ENCODE measurements around the gene PRDX2. TPM values are rescaled to one million over a fixed set of nuclear protein-coding genes. Genes with fewer than 3 reads are reported as not detected.

Gene PRDX2
- polyA plus RNA-seq, 1 of the 3 experiments (the other 2 are of a cell fraction), result 341 TPM

DNA sequence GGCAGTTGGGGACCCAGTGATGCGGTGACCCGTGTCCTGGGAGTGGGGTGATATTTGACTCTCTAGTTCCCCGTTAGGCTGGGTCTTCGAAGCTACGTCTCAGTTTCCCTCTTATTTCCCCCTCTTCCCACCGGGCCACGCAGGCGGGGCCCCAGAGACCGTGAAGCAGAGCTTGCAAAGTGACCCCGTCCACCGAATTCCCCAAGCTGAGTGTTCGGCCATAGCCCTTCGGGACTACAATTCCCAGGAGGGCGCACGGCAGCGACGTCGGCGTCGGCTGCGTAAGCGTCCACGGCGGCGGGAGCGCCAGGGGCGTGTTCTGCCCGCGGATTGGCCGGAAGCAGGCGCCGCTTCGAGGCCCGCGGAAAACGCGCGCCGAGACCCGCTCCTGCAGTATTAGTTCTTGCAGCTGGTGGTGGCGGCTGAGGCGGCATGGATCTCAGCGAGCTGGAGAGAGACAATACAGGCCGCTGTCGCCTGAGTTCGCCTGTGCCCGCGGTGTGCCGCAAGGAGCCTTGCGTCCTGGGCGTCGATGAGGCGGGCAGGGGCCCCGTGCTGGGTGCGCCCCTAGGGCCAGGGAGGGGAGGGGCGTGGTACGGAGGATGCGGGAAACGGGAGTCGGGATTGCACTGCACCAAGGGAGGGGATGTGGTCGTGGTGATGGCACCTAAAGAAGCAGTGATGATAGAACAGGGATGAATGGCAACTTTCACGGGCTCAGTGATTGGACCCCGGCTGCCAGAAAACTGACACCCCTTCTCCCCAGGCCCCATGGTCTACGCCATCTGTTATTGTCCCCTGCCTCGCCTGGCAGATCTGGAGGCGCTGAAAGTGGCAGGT lies 4.9 kb upstream of the PRDX2 start, which contains the start of gene RNASEH2A:
RNASEH2A (plus strand) TSS at position 343 of the 840 bp plus-strand sequence; CDS start at position 433, 90 bp downstream.
- Histone ChIP-seq H3K9me2 (no peaks in the 10 kb centered on the region), H3K27ac (ENCODE audit: low read depth in 2 of 2, low read length in 1 of 2) (peak within 1 kb of the TSS in 1 of 2 experiments; percentile 64; a peak in 2 of 4 replicates), H2AFZ (ENCODE audit: low read depth) (peak within 1 kb of the TSS; percentile 99), H3K4me3 (ENCODE audit: low read depth in 2 of 2, low read length in 1 of 2) (peak within 1 kb of the TSS; percentile 68 to 75), H3F3A (replicated peaks; ENCODE audit: insufficient read depth) (peaks cover 4% of the 10 kb centered on the region), H3K4me2 (peak within 1 kb of the TSS; percentile 93), H3K9ac (peak within 1 kb of the TSS; percentile 78), H3K36me3 (replicated peaks in 1 of 2; ENCODE audit: control insufficient read depth in 1 of 2, insufficient read depth in 2 of 2, low read length in 1 of 2) (peaks cover 0 to 6% of the 10 kb centered on the region in 2 experiments), H3K79me2 (ENCODE audit: insufficient read depth) (peaks cover 11% of the 10 kb centered on the region), H3K4me1 (ENCODE audit: control insufficient read depth in 1 of 2, insufficient read depth in 2 of 2, low read depth in 1 of 2, low read length in 1 of 2) (peaks cover 4 to 18% of the 10 kb centered on the region in 2 experiments; a peak in 1 of 4 replicates), H3K9me3 (no peaks in the 10 kb centered on the region), H4K20me1 (ENCODE audit: insufficient read depth) (no peaks in the 10 kb centered on the region), H3K27me3 (ENCODE audit: insufficient read depth) (no peaks in the 10 kb centered on the region)
- 5% methylated on average over 60 of the region's 66 CpGs for WGBS (ENCODE audit: low lambda C conversion rate)
- DNase-seq, result peak; percentile 95
- ChIA-PET POLR2A (interaction anchor here (0.6 to 1.4 kb wide), 7 partner anchors 10 to 67 kb away, joined by 3 to 6 read pairs (median 3); partner anchors contain the start of gene JUNB), CTCF (interaction anchor here (0.9 to 2.4 kb wide), 9 partner anchors 10 to 84 kb away, joined by 3 to 13 read pairs (median 4); partner anchors contain the start of genes GCDH and RTBDN)
- TF ChIP-seq, protein P1, sequence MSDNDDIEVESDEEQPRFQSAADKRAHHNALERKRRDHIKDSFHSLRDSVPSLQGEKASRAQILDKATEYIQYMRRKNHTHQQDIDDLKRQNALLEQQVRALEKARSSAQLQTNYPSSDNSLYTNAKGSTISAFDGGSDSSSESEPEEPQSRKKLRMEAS (IDR thresholded peaks at IDR 0.05; ENCODE audit: low read depth), result peak; percentile 79; the same call in 1 of the 2 replicates
- TF ChIP-seq FOXM1 (IDR thresholded peaks at IDR 0.05; ENCODE audit: low read depth) (no peak), RCOR1 (IDR thresholded peaks at IDR 0.05; ENCODE audit: low read length) (no peak), TCF12 (IDR thresholded peaks at IDR 0.05) (no peak), YY1 (IDR thresholded peaks at IDR 0.05; ENCODE audit: low read depth) (peak; percentile 82), ELF1 (IDR thresholded peaks at IDR 0.05) (peak; percentile 56; the same call in 1 of the 2 replicates), SIN3A (IDR thresholded peaks at IDR 0.05; ENCODE audit: borderline replicate concordance, low read depth, low read length) (peak; percentile 97), RFX5 (IDR thresholded peaks at IDR 0.05; ENCODE audit: low read length) (no peak), CHD2 (IDR thresholded peaks at IDR 0.05; ENCODE audit: low read length, partially characterized antibody) (peak; percentile 66), TAF1 (IDR thresholded peaks at IDR 0.05; ENCODE audit: borderline replicate concordance, low read depth, low read length) (peak; percentile 61; the same call in 1 of the 2 replicates), RXRA (IDR thresholded peaks at IDR 0.05; ENCODE audit: borderline replicate concordance, low read depth) (no peak), SMC3 (IDR thresholded peaks at IDR 0.05; ENCODE audit: low read depth, low read length) (no peak), GATA2 (CRISPR knock-in tag; IDR thresholded peaks at IDR 0.05) (no peak), NFIC (IDR thresholded peaks at IDR 0.05; ENCODE audit: borderline replicate concordance) (no peak), MXI1 (IDR thresholded peaks at IDR 0.05; ENCODE audit: low read depth, low read length) (peak; percentile 95), FOSL2 (IDR thresholded peaks at IDR 0.05; ENCODE audit: borderline replicate concordance, low read depth) (no peak), RAD21 (IDR thresholded peaks at IDR 0.05; ENCODE audit: low read length) (no peak), POLR2AphosphoS5 (IDR thresholded peaks at IDR 0.05; ENCODE audit: low read depth, low read length) (peak; percentile 67), MEF2A (IDR thresholded peaks at IDR 0.05; ENCODE audit: borderline replicate concordance, low read depth) (no peak), NRF1 (IDR thresholded peaks at IDR 0.05; ENCODE audit: low read depth, low read length) (no peak), FOXJ3 (CRISPR knock-in tag; IDR thresholded peaks at IDR 0.05) (no peak), EZH2phosphoT487 (IDR thresholded peaks at IDR 0.05; ENCODE audit: borderline replicate concordance, low read depth) (no peak)
- TF ChIP-seq, protein P2, sequence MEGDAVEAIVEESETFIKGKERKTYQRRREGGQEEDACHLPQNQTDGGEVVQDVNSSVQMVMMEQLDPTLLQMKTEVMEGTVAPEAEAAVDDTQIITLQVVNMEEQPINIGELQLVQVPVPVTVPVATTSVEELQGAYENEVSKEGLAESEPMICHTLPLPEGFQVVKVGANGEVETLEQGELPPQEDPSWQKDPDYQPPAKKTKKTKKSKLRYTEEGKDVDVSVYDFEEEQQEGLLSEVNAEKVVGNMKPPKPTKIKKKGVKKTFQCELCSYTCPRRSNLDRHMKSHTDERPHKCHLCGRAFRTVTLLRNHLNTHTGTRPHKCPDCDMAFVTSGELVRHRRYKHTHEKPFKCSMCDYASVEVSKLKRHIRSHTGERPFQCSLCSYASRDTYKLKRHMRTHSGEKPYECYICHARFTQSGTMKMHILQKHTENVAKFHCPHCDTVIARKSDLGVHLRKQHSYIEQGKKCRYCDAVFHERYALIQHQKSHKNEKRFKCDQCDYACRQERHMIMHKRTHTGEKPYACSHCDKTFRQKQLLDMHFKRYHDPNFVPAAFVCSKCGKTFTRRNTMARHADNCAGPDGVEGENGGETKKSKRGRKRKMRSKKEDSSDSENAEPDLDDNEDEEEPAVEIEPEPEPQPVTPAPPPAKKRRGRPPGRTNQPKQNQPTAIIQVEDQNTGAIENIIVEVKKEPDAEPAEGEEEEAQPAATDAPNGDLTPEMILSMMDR (IDR thresholded peaks at IDR 0.05), result no peak; the same call in 1 of the 2 replicates
- TF ChIP-seq, protein P3, sequence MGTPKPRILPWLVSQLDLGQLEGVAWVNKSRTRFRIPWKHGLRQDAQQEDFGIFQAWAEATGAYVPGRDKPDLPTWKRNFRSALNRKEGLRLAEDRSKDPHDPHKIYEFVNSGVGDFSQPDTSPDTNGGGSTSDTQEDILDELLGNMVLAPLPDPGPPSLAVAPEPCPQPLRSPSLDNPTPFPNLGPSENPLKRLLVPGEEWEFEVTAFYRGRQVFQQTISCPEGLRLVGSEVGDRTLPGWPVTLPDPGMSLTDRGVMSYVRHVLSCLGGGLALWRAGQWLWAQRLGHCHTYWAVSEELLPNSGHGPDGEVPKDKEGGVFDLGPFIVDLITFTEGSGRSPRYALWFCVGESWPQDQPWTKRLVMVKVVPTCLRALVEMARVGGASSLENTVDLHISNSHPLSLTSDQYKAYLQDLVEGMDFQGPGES (IDR thresholded peaks at IDR 0.05; ENCODE audit: low read depth, low read length), result no peak
- TF ChIP-seq, protein P4, sequence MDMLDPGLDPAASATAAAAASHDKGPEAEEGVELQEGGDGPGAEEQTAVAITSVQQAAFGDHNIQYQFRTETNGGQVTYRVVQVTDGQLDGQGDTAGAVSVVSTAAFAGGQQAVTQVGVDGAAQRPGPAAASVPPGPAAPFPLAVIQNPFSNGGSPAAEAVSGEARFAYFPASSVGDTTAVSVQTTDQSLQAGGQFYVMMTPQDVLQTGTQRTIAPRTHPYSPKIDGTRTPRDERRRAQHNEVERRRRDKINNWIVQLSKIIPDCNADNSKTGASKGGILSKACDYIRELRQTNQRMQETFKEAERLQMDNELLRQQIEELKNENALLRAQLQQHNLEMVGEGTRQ (IDR thresholded peaks at IDR 0.05; ENCODE audit: borderline replicate concordance, low read depth, low read length), result no peak
- TF ChIP-seq, protein P5, sequence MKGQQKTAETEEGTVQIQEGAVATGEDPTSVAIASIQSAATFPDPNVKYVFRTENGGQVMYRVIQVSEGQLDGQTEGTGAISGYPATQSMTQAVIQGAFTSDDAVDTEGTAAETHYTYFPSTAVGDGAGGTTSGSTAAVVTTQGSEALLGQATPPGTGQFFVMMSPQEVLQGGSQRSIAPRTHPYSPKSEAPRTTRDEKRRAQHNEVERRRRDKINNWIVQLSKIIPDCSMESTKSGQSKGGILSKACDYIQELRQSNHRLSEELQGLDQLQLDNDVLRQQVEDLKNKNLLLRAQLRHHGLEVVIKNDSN (IDR thresholded peaks at IDR 0.05; ENCODE audit: borderline replicate concordance, low read depth), result no peak
- TF ChIP-seq, protein P6, sequence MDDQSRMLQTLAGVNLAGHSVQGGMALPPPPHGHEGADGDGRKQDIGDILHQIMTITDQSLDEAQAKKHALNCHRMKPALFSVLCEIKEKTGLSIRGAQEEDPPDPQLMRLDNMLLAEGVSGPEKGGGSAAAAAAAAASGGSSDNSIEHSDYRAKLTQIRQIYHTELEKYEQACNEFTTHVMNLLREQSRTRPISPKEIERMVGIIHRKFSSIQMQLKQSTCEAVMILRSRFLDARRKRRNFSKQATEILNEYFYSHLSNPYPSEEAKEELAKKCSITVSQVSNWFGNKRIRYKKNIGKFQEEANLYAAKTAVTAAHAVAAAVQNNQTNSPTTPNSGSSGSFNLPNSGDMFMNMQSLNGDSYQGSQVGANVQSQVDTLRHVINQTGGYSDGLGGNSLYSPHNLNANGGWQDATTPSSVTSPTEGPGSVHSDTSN (IDR thresholded peaks at IDR 0.05), result no peak
